ENCODE data around the gene SPAG16. TPM values are rescaled to one million over a fixed set of nuclear protein-coding genes. Genes with fewer than 3 reads are reported as not detected.
"Not testable (repeated sequence)": the region's sequence is repeated elsewhere in the genome, so short reads cannot be mapped to it uniquely, and the experiment has no call there.

The SPAG16 gene
- total RNA-seq, 1 experiment from 2014 or later, result 0.30 TPM

GRCh38 chr2:213703406-213704098 lies 419.3 kb downstream of the SPAG16 start (continued):
- TF ChIP-seq, protein P1, sequence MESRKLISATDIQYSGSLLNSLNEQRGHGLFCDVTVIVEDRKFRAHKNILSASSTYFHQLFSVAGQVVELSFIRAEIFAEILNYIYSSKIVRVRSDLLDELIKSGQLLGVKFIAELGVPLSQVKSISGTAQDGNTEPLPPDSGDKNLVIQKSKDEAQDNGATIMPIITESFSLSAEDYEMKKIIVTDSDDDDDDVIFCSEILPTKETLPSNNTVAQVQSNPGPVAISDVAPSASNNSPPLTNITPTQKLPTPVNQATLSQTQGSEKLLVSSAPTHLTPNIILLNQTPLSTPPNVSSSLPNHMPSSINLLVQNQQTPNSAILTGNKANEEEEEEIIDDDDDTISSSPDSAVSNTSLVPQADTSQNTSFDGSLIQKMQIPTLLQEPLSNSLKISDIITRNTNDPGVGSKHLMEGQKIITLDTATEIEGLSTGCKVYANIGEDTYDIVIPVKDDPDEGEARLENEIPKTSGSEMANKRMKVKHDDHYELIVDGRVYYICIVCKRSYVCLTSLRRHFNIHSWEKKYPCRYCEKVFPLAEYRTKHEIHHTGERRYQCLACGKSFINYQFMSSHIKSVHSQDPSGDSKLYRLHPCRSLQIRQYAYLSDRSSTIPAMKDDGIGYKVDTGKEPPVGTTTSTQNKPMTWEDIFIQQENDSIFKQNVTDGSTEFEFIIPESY (IDR thresholded peaks at IDR 0.05; ENCODE audit: extremely low read depth, insufficient replicate concordance, low read length), result no peak

DNA sequence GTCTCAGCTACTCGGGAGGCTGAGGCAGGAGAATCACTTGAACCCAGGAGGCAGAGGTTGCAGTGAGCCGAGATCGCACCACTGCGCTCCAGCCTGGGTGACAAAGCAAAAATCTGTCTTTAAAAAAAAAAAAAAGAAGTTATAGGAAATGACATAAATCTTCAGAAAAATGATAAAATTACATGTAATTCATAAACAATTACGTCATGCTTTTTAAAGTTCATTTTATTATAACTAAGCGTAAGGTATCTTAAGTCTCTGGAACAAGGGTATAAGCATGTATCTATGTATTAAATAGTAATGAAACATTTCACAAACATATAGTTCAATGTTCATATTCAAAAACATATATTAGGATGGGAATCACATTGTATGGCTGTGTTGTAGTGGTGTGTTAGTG lies 425.9 kb downstream of the SPAG16 start:
- no peak overlapping the region for H3K27ac ChIP-seq (ENCODE audit: low read depth, low read length)
- no peak for TF ChIP-seq TCF7L2 (IDR thresholded peaks at IDR 0.05; ENCODE audit: borderline replicate concordance, extremely low read depth, insufficient read depth, insufficient read length)
- TF ChIP-seq CEBPB (IDR thresholded peaks at IDR 0.05; ENCODE audit: low read depth), result no peak
- TF ChIP-seq SP1 (IDR thresholded peaks at IDR 0.05; ENCODE audit: low read depth), result no peak
- TF ChIP-seq POLR2A (IDR thresholded peaks at IDR 0.05; ENCODE audit: borderline replicate concordance, extremely low read depth, insufficient read depth, insufficient read length), result no peak
- TF ChIP-seq YY1 (IDR thresholded peaks at IDR 0.05; ENCODE audit: extremely low read depth, insufficient replicate concordance, low read depth, low read length), result no peak
- TF ChIP-seq, protein P1 (IDR thresholded peaks at IDR 0.05; ENCODE audit: extremely low read depth, insufficient replicate concordance, low read length), result no peak
- TF ChIP-seq ZNF274 (IDR thresholded peaks at IDR 0.05; ENCODE audit: low read depth, low read length), result no peak
- DNase-seq (ENCODE audit: low read depth, low spot score), result no peak
- ATAC-seq, result no peak
- POLR2A ChIA-PET, result no interaction called here
- H3K9me3 ChIP-seq (ENCODE audit: control insufficient read depth in 1 of 2, insufficient read depth in 1 of 2, low read depth in 1 of 2, low read length in 2 of 2), result no peaks in the 10 kb centered on the region
- no peak overlapping the region for H2AFZ ChIP-seq (ENCODE audit: low read depth, low read length, poor library complexity, severe bottlenecking)
- BruUV-seq (replicated peaks), result no TSS peak
- H3K9ac ChIP-seq (ENCODE audit: low read length), result no peak overlapping the region
- no peak overlapping the region for H3K4me3 ChIP-seq (replicated peaks in 1 of 2; ENCODE audit: low read depth in 1 of 2, low read length in 2 of 2)
- no peaks in the 10 kb centered on the region for H3K36me3 ChIP-seq (ENCODE audit: control insufficient read depth in 1 of 2, insufficient read depth in 2 of 2, low read length in 2 of 2)
- intact Hi-C loops (cut with micrococcal nuclease), result no loop called here
- CTCF ChIA-PET, result no interaction called here
- RAD21 ChIA-PET (ENCODE audit: low non-redundant PET in 1 of 2, low total read pairs in 2 of 2, uncharacterized antibody in 2 of 2, unreplicated experiment in 2 of 2), result no interaction called here
- H3K4me1 ChIP-seq (ENCODE audit: control insufficient read depth in 1 of 2, insufficient read depth in 2 of 2, low read length in 2 of 2), result no peaks in the 10 kb centered on the region
- no peaks in the 10 kb centered on the region for H3K27me3 ChIP-seq (ENCODE audit: insufficient read depth, low read length)
- no peak overlapping the region for H3K4me2 ChIP-seq (ENCODE audit: low read length)
- H3K9me2 ChIP-seq (ENCODE audit: insufficient read depth), result no peaks in the 10 kb centered on the region
- H4K20me1 ChIP-seq (ENCODE audit: insufficient read depth), result no peaks in the 10 kb centered on the region
- no peaks in the 10 kb centered on the region for H3K79me2 ChIP-seq (ENCODE audit: insufficient read depth, low read length)

GRCh38 chr2:213718411-213718810 lies 434.1 kb downstream of the SPAG16 start:
- BruUV-seq (replicated peaks); intact Hi-C loops (cut with micrococcal nuclease); H2AFZ ChIP-seq (ENCODE audit: low read depth, low read length, poor library complexity, severe bottlenecking); H3K79me2 ChIP-seq (ENCODE audit: insufficient read depth, low read length); DNase-seq (ENCODE audit: low read depth, low spot score); H4K20me1 ChIP-seq (ENCODE audit: insufficient read depth); H3K4me3 ChIP-seq (replicated peaks in 1 of 2; ENCODE audit: low read depth in 1 of 2, low read length in 2 of 2); H3K9me2 ChIP-seq (ENCODE audit: insufficient read depth); H3K9me3 ChIP-seq (ENCODE audit: control insufficient read depth in 1 of 2, insufficient read depth in 1 of 2, low read depth in 1 of 2, low read length in 2 of 2); H3K27me3 ChIP-seq (ENCODE audit: insufficient read depth, low read length); H3K9ac ChIP-seq (ENCODE audit: low read length); H3K36me3 ChIP-seq (ENCODE audit: control insufficient read depth in 1 of 2, insufficient read depth in 2 of 2, low read length in 2 of 2); H3K27ac ChIP-seq (ENCODE audit: low read depth, low read length); CTCF ChIA-PET; POLR2A ChIA-PET; H3K4me2 ChIP-seq (ENCODE audit: low read length); RAD21 ChIA-PET (ENCODE audit: low non-redundant PET in 1 of 2, low total read pairs in 2 of 2, uncharacterized antibody in 2 of 2, unreplicated experiment in 2 of 2); ATAC-seq; H3K4me1 ChIP-seq (ENCODE audit: control insufficient read depth in 1 of 2, insufficient read depth in 2 of 2, low read length in 2 of 2): not testable (repeated sequence)
